ENCODE measurements around the gene GPSM3. TPM values are rescaled to one million over a fixed set of nuclear protein-coding genes. Genes with fewer than 3 reads are reported as not detected.
A peak's percentile ranks its signal among the peaks of the same experiment; 100 is the strongest.
"Not testable (repeated sequence)": the region's sequence is repeated elsewhere in the genome, so short reads cannot be mapped to it uniquely, and the experiment has no call there.

GPSM3 gene
- total RNA-seq, 1 donor from 2014 or later, result 20.8 TPM

DNA sequence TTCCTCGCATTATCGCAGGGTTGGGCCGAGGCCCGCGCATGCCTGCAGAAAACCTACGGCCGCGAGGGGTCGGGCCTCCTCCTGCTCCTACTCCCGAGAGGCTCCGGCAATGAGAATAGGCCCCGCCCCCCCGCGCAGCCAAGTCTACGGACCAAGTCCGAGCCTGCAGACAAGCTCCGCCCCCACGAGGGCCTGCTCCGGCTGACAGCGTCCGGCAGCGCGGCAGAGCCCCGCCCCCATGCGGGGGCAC lies 3.1 kb upstream of the GPSM3 start:
- DNase-seq (ENCODE audit: low read depth), result peak; percentile 98
- TF ChIP-seq, protein P1, sequence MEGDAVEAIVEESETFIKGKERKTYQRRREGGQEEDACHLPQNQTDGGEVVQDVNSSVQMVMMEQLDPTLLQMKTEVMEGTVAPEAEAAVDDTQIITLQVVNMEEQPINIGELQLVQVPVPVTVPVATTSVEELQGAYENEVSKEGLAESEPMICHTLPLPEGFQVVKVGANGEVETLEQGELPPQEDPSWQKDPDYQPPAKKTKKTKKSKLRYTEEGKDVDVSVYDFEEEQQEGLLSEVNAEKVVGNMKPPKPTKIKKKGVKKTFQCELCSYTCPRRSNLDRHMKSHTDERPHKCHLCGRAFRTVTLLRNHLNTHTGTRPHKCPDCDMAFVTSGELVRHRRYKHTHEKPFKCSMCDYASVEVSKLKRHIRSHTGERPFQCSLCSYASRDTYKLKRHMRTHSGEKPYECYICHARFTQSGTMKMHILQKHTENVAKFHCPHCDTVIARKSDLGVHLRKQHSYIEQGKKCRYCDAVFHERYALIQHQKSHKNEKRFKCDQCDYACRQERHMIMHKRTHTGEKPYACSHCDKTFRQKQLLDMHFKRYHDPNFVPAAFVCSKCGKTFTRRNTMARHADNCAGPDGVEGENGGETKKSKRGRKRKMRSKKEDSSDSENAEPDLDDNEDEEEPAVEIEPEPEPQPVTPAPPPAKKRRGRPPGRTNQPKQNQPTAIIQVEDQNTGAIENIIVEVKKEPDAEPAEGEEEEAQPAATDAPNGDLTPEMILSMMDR (IDR thresholded peaks at IDR 0.05; ENCODE audit: insufficient read depth, low read length, poor library complexity, severe bottlenecking), result peak; percentile 47
- Histone ChIP-seq H3K36me3 (ENCODE audit: control insufficient read depth, insufficient read depth, low read length) (no peaks in the 10 kb centered on the region), H3K27me3 (ENCODE audit: control insufficient read depth, insufficient read depth, low read length) (no peaks in the 10 kb centered on the region), H3K4me3 (ENCODE audit: low read depth, low read length) (peak overlapping the region; percentile 86)

DNA sequence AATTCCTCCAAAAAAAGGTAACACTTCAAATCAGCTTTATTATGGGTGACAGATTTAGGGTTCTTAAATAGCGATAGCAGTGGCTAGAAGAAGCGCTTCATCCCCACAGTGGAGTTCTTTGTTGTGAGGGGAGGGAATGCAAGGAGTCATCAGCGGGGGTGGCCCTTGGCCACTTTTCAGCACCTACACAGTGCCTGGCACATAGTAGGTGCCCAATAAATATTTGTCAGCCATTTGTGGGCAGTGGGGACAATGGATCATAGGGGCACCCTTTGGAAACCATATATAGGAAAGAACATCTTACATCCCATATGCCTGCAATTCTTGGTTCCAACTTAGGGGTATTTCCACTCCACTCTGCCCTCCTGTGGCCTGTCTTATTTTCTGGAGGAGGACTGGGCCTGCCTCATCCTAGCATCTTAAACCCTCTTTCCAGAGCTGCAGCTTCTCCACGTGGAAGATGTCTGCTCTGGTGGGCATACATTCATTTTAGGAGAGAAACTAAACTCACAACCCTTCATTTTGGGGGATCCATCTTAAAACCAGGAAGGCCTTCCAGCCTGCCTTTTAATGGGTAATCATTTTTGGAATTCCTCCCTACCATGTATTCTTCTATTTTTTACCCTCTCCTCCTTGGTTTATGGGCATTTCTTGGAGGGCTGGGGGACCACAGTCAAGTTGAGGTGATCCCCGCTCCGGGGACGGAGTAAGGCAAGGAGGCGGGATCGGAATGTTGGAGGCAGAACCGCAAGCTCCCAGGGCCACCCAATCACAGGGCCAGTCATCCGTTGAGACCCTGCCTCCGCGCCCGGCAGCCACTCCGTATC lies 2.6 kb upstream of the GPSM3 start:
- peak overlapping the region; percentile 33 for H3K4me3 ChIP-seq (ENCODE audit: low read depth, low read length)
- DNase-seq (ENCODE audit: low read depth), result no peak
- TF ChIP-seq, protein P1 (IDR thresholded peaks at IDR 0.05; ENCODE audit: insufficient read depth, low read length, poor library complexity, severe bottlenecking), result peak; percentile 70
- no peaks in the 10 kb centered on the region for H3K36me3 ChIP-seq (ENCODE audit: control insufficient read depth, insufficient read depth, low read length)
- no peaks in the 10 kb centered on the region for H3K27me3 ChIP-seq (ENCODE audit: control insufficient read depth, insufficient read depth, low read length)

DNA sequence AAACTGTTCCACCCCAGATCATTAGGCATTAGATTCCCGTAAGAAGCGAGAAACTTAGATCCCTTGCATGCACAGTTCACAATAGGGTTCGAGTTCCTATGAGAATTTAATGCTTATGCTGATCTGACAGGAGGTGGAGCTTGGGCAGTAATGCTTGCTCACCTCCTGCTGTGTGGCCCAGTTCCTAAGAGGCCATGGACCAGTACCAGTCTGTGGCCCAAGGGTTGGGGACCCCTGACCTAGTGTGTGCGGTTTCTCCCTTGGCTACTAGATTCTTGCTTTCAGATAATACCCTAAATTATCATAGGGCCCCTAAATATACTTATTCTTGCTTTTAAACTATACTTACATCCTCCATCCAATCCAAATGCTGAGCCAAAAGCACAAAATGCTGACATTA lies 1.9 kb upstream of the GPSM3 start:
- TF ChIP-seq, protein P1 (IDR thresholded peaks at IDR 0.05; ENCODE audit: insufficient read depth, low read length, poor library complexity, severe bottlenecking), result no peak
- DNase-seq (ENCODE audit: low read depth), result no peak
- H3K4me3 ChIP-seq (ENCODE audit: low read depth, low read length), result no peak overlapping the region
- H3K27me3 ChIP-seq (ENCODE audit: control insufficient read depth, insufficient read depth, low read length), result no peaks in the 10 kb centered on the region
- H3K36me3 ChIP-seq (ENCODE audit: control insufficient read depth, insufficient read depth, low read length), result no peaks in the 10 kb centered on the region

DNA sequence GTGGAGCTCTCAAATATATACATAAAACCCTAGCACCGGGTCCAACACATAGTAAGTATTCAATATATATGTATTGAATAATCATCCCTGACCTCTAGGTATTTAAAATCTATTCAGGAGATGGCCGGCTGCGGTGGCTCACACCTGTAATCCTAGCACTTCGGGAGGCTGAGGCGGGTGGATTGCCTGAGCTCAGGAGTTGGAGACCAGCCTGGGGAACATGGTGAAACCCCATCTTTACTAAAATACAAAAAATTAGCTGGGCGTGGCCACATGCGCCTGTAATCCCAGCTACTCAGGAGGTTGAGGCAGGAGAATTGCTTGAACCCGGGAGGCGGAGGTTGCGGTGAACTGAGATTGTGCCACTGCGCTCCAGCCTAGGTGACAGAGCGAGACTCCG lies 653 bp upstream of the GPSM3 start:
- H3K4me3 ChIP-seq (ENCODE audit: low read depth, low read length); H3K36me3 ChIP-seq (ENCODE audit: control insufficient read depth, insufficient read depth, low read length); DNase-seq (ENCODE audit: low read depth); H3K27me3 ChIP-seq (ENCODE audit: control insufficient read depth, insufficient read depth, low read length): not testable (repeated sequence)

DNA sequence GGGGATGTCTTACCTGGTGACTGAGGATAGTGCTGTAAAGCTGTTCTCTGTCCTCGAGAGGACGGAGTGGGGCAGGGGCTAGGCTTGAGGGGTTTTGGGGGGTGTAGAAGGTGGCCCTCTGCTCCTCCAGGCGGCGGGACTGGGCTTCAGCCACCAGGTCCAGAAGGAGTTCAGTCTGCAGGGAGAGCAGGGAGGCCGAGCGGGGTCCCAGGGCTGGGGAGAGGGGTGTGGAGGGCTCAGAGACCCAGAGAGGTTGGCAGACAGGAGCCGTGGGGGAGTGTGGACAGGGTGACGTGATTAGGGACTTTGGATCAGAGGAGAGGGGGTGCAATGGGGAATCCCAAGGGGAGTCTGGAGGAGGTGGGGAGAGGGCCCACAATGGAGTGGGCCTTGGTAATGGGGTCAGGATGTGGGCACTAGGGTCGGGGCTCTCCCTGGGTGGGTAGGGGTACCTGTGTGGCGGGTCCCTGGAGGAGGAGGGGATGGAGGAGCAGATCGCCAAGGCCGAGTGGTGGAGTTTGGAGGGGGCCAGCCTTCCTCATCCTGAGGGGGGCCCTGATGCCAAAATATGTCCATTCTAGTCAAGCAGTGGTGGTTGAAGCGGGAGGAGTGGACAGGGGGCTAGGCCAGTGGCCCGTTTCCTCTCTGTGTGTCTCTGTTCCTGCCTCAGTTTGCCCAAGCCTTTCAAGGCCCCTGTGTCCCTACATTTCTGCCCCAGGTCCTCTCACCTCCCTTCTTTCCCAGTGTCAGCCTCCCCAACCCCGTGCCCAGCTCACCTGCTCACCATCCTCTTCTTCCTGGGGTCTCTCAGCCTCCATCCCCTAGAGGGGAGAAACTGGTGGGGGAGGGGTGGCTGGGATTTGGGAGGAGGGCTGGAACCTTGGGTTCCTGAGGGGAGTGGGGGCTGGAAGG lies 491 bp downstream of the GPSM3 start:
- H3K27me3 ChIP-seq (ENCODE audit: control insufficient read depth, insufficient read depth, low read length), result no peaks in the 10 kb centered on the region
- DNase-seq (ENCODE audit: low read depth), result no peak
- H3K4me3 ChIP-seq (ENCODE audit: low read depth, low read length), result no peak overlapping the region
- TF ChIP-seq, protein P1 (IDR thresholded peaks at IDR 0.05; ENCODE audit: insufficient read depth, low read length, poor library complexity, severe bottlenecking), result no peak
- H3K36me3 ChIP-seq (ENCODE audit: control insufficient read depth, insufficient read depth, low read length), result no peaks in the 10 kb centered on the region

DNA sequence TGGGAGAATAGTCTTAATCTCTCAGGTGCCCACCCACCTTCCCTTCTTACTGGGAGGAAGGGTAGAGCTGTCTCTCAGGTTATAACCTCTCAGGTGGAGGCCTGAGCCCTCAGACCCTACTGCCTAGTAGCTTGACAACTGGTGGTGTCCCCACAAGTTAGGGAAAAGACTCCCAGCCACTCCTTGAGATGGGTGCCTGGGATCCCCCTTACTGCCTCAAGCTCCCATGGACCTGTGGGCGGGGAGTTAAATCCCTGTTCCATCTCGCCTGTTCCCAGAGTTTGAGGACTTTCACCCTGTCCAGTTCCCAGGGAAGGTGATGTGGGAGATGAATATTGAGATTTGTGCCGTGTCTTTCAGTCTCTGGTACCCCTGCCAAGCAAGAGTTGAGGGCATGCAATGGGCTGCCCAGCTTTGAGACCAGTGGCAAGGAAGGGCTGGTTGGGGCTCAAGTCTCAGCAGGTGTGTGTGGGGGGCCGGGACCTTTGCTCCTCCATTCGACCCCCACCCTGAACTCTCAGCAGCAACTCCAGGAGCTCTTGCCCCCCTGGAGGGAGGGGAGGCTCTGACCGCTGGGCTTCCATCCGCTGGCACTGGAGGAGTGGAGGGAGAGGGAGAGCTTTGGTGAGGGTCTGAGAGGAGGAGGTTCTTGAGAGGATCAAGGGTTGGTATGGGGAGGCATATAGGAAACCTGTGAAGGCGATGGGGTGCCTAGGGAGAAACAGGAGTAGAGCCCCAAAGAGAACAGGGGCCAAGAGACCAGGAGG lies 1.3 kb downstream of the GPSM3 start:
- H3K36me3 ChIP-seq (ENCODE audit: control insufficient read depth, insufficient read depth, low read length), result no peaks in the 10 kb centered on the region
- TF ChIP-seq, protein P1 (IDR thresholded peaks at IDR 0.05; ENCODE audit: insufficient read depth, low read length, poor library complexity, severe bottlenecking), result no peak
- H3K4me3 ChIP-seq (ENCODE audit: low read depth, low read length), result no peak overlapping the region
- H3K27me3 ChIP-seq (ENCODE audit: control insufficient read depth, insufficient read depth, low read length), result no peaks in the 10 kb centered on the region
- no peak for DNase-seq (ENCODE audit: low read depth)

Measured in kidney epithelial cell (primary cell).